GM18951 (cell line): ENCODE data around the gene AMFR.

Source experiments
- POLR2A ChIP-seq: IDR thresholded peaks from 4 replicates; pipeline ENCODE4 v1.6.1; 2011; ENCODE audit warnings: mild to moderate bottlenecking; ENCODE audit not compliant: insufficient read length, insufficient read depth; ENCODE audit errors: extremely low read depth
- in situ Hi-C: fragments of 300-500 bp; cut with MboI; formaldehyde crosslinking; loops from one replicate; pipeline ENCODE4 v1.12.0; 2022; ENCODE audit warnings: low sequenced_read_pairs, mixed read lengths, inconsistent platforms; ENCODE audit not compliant: unreplicated experiment

The AMFR gene

GRCh38 chr16:56425439-56425832 is at the start of gene AMFR:
AMFR (minus strand) TSS chr16:56425545; CDS start chr16:56425327, 218 bp downstream.
- in situ Hi-C loops: no loop called here
- TF ChIP-seq POLR2A: peak; percentile 65

- in situ Hi-C loops: no loop called here
- no peak for TF ChIP-seq POLR2A
Measured at GRCh38 chr16:56470666-56471065, 45.3 kb upstream of the AMFR start.

DNA sequence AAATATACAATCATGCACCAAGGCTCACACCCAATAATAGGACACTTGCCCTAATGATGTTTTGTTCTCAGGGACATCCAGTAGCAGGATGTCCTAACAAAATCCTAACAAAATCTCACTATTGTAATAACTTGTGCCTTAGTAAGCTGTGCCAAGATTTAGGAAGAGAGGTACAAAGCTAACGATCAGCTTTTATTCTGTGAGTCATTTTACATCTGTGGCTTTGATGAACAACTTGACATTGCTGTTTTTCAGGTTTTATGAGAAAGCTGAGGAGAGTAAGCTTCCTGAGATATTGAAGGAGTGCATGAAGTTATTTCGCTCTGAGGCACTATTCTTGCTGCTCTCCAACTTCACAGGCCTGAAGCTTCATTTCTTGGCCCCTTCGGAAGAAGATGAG is 44.9 kb upstream of the AMFR start:
- no peak for TF ChIP-seq POLR2A
- in situ Hi-C loops: no loop called here

DNA sequence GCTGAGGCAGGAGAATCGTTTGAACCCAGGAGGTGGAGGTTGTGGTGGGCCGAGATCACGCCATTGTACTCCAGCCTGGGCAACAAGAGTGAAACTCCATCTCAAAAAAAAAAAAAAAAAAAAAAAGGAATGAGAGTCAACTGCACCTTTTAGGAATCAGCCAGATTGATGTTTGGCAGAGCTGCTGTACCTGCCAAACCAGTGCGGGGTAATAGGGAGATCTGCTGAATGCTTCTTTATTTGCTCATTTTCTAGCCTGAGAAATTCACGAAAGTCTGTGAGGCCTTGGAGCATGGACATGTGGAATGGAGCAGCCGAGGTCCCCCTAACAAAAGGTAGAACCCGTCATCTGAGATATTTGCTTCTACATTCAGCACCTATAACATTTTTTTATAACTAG is 44.4 kb upstream of the AMFR start:
- no peak for TF ChIP-seq POLR2A
- in situ Hi-C loops: no loop called here

GRCh38 chr16:56468800-56469199 is 43.5 kb upstream of the AMFR start:
- TF ChIP-seq POLR2A: no peak
- in situ Hi-C loops: no loop called here

DNA sequence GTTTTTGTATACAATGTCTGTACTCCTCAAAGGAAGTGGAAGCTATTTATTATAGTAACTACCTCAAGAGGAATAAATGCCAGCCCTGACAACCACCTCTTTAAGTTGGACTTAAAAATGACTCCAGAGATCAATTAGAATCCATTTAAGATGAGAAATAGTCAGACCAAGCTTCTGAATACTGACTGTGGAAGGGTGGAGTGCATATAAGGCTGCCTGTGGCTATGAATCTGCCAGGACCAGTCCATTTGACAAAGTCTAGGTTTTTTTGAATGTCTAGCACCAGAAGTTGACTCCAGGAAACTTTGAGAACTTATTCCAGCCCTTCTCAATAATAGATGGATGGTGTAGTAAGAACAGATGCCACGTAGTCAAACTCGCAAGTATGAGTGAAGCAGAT is 41.0 kb upstream of the AMFR start:
- in situ Hi-C loops: no loop called here
- TF ChIP-seq POLR2A: no peak

DNA sequence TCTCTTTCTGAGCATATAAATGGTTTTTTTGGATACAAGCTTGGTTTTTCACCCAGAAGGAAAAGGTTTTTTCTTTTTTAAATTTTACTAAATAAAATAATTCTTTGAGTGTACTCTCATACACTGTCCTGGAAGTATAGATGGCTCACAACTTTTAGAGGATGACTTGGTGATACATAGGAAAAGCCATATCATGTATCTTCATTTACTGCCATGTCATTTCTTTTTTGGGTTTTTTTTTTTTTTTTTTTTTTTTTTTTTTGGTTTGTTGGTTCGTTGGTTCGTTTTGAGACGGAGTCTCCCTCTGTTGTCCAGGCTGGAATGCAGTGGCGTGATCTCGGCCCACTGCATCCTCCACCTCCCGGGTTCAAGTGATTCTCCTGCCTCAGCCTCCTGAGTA is 37.8 kb upstream of the AMFR start:
- TF ChIP-seq POLR2A: no peak
- in situ Hi-C loops: no loop called here

- TF ChIP-seq POLR2A: no peak
- in situ Hi-C loops: no loop called here
Measured at GRCh38 chr16:56462064-56462796, 36.9 kb upstream of the AMFR start.

GRCh38 chr16:56460101-56460500 is 34.8 kb upstream of the AMFR start:
- TF ChIP-seq POLR2A: no peak
- in situ Hi-C loops: no loop called here

DNA sequence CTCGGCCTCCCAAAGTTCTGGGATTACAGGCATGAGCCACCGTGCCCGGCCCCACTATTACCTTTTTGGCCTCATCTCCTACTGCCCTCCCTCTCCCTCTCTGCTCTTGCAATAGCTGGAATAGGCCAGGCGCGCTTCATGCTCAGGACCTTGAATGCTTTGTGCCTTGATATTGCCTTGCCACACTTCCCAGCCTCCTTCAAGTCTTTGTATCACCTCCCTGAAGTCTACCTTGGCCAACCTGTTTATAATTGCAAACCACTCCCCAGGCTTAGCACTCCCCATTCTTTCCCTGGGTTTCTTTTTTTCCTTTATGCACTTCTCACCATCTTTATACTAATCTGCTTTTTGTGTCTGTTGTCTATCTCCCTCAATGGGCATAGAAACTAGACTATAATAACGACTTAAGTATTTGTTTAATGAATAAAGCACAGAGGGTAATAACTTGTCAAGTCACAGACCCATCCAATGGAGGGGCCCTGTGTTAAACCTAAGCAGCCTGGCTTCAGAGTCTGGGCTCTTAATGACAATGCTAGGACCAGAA is 32.7 kb upstream of the AMFR start:
- in situ Hi-C loops: no loop called here

DNA sequence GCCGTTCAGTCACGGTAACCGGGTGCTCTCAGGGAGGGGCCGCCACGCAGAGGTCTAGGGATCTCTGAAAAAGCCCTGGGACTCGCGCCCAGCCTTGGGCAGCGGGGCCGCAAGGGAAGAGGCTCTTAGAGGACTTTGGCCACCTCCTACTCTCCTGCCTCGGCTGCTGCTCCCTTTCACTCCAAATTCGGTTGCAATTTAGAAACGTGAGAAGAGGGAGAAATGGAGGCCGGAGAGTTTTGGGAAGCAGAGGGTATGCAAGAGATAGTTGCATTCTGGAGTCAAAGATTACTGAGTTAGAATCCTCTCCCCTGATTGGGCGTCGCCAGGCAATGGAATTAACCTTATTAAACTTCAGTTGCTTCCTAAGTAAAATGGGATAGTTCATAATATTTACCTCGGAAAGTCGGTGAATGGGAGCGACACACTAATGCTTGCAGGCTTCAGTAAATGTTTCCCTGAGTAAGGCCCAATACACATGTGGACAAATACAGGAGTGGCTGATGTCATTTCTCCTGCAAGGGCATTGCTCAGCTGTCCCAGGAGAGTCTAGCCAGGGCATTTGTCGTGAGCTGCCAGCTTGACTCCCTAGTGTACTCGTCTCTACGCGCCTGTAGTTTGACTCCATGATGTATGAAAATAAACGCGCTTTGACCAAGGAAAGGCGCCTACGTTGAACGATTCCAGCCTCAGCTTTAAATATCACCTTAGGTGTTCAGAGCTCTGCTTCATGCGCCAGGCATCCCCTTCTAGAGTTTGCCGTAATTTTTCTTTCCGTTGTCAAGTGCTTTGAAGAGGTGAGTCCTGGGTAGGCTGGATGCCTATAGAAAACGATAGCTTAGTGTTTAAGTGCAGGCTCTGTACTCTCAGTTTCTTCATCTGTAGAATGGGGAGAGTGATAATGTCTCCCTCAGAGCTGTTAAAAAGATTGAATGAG is 26.7 kb upstream of the AMFR start:
- in situ Hi-C loops: no loop called here
- no peak for TF ChIP-seq POLR2A

More for the DNA sequence above, 32.7 kb upstream of the AMFR start:
- TF ChIP-seq POLR2A: no peak

GRCh38 chr16:56450986-56451752 is 25.8 kb upstream of the AMFR start, which contains the start of the genes NUDT21 and OGFOD1:
NUDT21 (minus strand) TSS chr16:56451332; CDS start chr16:56451202, 130 bp downstream.
OGFOD1 (plus strand) TSS chr16:56451554; CDS start chr16:56451613, 59 bp downstream.
- in situ Hi-C loops: no loop called here
- TF ChIP-seq POLR2A: peak; percentile 77
